HG03342 (cell line): ENCODE data around the gene NT5DC2.
"Not testable (repeated sequence)": the region's sequence is repeated elsewhere in the genome, so short reads cannot be mapped to it uniquely, and the experiment has no call there.

Experiments used
- ATAC-seq: cut with Tn5 transposase; IDR thresholded peaks from one replicate; pipeline ENCODE4 v1.9.1; 2021; ENCODE audit warnings: mild to moderate bottlenecking, moderate library complexity; ENCODE audit not compliant: unreplicated experiment

Gene NT5DC2

GRCh38 chr3:52537726-52538421 lies 4.2 kb upstream of the NT5DC2 start:
- ATAC-seq = no peak

- ATAC-seq = no peak
Observed at GRCh38 chr3:52537165-52537620, 3.5 kb upstream of the NT5DC2 start.

- ATAC-seq = peak; percentile 81
Observed at GRCh38 chr3:52536369-52537164, 2.9 kb upstream of the NT5DC2 start, which contains the start of gene UQCC5. UQCC5 (plus strand) TSS chr3:52536605; CDS start chr3:52536756, 151 bp downstream.

- ATAC-seq = no peak
Observed at GRCh38 chr3:52536112-52536368, 2.4 kb upstream of the NT5DC2 start.

- no peak for ATAC-seq
Observed at GRCh38 chr3:52535411-52536111, 1.9 kb upstream of the NT5DC2 start.

GRCh38 chr3:52534281-52535183 lies 875 bp upstream of the NT5DC2 start:
- no peak for ATAC-seq

- ATAC-seq = no peak
Observed at GRCh38 chr3:52532838-52533622, 627 bp downstream of the NT5DC2 start.

- ATAC-seq = no peak
Observed at GRCh38 chr3:52532517-52532837, 1.2 kb downstream of the NT5DC2 start.

- no peak for ATAC-seq
Observed at GRCh38 chr3:52531860-52532516, 1.7 kb downstream of the NT5DC2 start.

GRCh38 chr3:52530918-52531826 lies 2.5 kb downstream of the NT5DC2 start:
- no peak for ATAC-seq

GRCh38 chr3:52529376-52530333 lies 4.0 kb downstream of the NT5DC2 start:
- no peak for ATAC-seq

GRCh38 chr3:52528586-52529375 lies 4.9 kb downstream of the NT5DC2 start:
- ATAC-seq = no peak

GRCh38 chr3:52527732-52528585 lies 5.7 kb downstream of the NT5DC2 start:
- no peak for ATAC-seq

- no peak for ATAC-seq
Observed at GRCh38 chr3:52527039-52527731, 6.5 kb downstream of the NT5DC2 start.

GRCh38 chr3:52526671-52527038 lies 7.0 kb downstream of the NT5DC2 start:
- ATAC-seq = not testable (repeated sequence)
